Breast epithelium (tissue), 3 donors: ENCODE measurements around the gene KLHL4.

Source experiments
- CTCF ChIP-seq, 3 donors: fragments of 450-650 bp; IDR thresholded peaks; one replicate each; pipeline ENCODE4 v1.5.1; 2016 to 2017; ENCODE audit warnings: antibody characterized with exemption in 3 of 3, mild to moderate bottlenecking in 3 of 3, moderate library complexity in 3 of 3
- POLR2A ChIP-seq: fragments of 450-650 bp; IDR thresholded peaks from one replicate; pipeline ENCODE4 v1.6.1; 2016; ENCODE audit warnings: antibody characterized with exemption, mild to moderate bottlenecking, moderate library complexity

GRCh38 chrX:87679849-87680248 is 162.2 kb downstream of the KLHL4 start:
- no peak for TF ChIP-seq CTCF (IDR thresholded peaks at IDR 0.05)
- no peak for TF ChIP-seq POLR2A
